ENCODE results near the gene AOX1.
"Not testable (repeated sequence)": the region's sequence is repeated elsewhere in the genome, so short reads cannot be mapped to it uniquely, and the experiment has no call there.

Gene AOX1

GRCh38 chr2:200585730-200586643 is at the start of gene AOX1:
Gene AOX1, plus strand, starts transcription at chr2:200586014. Its CDS starts 95 bp downstream, at chr2:200586109.
- peak; percentile 4 for DNase-seq (ENCODE audit: low read depth)

- no peak for DNase-seq (ENCODE audit: low read depth)
These were observed 47.7 kb upstream of the AOX1 start for GRCh38 chr2:200538139-200538538.

GRCh38 chr2:200540793-200541192 is 45.0 kb upstream of the AOX1 start:
- no peak for DNase-seq (ENCODE audit: low read depth)

- not testable (repeated sequence) for DNase-seq (ENCODE audit: low read depth)
These were observed 19.2 kb upstream of the AOX1 start for GRCh38 chr2:200566596-200566995.

DNA sequence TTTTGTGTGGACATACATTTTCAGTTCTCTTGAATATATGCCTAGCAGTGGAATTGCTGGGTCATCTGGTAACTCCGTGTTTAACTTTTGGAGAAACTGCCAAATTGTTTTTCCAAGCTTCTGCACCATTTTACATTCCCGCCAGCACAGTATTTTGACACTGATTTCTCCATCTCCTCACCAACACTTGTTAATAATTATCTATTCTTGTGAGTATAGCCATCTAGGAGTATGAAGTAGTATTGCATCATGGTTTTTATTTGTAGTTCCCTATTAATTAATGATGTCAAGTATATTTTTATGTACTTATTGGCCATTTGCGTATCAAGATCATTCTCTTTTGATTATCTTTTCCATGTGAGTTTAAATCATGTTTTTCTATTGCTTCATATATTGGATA is 17.9 kb upstream of the AOX1 start:
- no peak for DNase-seq (ENCODE audit: low read depth)

GRCh38 chr2:200575957-200576356 is 9.9 kb upstream of the AOX1 start:
- DNase-seq (ENCODE audit: low read depth): no peak

- no peak for DNase-seq (ENCODE audit: low read depth)
These were observed 8.8 kb upstream of the AOX1 start for GRCh38 chr2:200577027-200577426.

DNA sequence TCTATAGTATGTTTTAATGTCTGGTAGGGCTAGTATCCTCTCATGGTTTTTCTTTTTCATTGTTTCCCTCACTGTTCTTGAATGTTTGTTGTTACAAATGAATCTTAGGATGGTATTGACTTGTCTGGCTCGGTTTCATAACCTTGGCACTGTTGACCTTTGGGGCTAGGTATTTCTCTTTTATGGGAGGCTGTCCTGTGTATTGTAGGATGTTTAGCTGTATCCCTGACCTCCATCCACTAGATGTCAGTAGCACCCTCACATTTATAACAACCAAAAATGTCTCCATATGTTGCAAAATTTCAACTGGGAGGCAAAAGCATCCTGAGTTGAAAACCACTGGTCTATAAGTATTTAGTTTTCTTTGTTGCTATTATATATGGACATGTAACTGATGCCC is 7.0 kb upstream of the AOX1 start:
- DNase-seq (ENCODE audit: low read depth): no peak

GRCh38 chr2:200584639-200585038 is 1.2 kb upstream of the AOX1 start:
- no peak for DNase-seq (ENCODE audit: low read depth)

DNA sequence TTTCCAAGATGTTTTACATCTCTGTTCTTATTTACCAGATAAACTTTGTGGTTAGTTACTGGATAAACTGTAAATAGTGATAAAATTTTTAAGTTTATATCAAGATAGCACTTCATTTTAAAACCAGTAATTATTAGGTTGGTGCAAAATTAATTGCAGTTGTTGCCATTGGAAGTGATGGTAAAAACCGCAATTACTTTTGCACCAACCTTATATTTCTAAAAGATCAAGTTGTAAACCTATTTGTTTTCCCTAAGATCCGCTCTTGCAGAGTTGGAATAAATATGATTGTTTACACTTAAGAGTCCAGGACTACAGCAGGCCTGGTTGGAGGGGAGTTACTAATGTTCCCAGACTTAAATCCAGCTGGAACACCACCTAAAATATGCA is 479 bp upstream of the AOX1 start:
- DNase-seq (ENCODE audit: low read depth): no peak

DNA sequence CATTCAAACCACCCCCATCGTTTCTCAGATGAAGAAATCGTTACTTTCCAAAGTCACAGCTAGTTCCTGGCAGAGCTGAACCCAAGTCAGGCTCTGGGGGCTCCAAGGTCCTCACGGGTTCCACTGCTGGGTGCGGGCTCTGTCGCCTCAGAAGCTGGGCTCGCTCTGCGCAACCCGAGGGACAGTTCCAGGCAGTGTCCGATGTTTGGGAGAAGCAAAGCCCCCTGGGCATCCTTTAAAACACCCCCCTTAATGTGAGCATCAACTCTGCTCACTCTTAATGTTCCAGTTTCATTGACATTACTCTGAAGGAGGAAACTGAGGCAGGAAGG is 796 bp downstream of the AOX1 start:
- no peak for DNase-seq (ENCODE audit: low read depth)

DNA sequence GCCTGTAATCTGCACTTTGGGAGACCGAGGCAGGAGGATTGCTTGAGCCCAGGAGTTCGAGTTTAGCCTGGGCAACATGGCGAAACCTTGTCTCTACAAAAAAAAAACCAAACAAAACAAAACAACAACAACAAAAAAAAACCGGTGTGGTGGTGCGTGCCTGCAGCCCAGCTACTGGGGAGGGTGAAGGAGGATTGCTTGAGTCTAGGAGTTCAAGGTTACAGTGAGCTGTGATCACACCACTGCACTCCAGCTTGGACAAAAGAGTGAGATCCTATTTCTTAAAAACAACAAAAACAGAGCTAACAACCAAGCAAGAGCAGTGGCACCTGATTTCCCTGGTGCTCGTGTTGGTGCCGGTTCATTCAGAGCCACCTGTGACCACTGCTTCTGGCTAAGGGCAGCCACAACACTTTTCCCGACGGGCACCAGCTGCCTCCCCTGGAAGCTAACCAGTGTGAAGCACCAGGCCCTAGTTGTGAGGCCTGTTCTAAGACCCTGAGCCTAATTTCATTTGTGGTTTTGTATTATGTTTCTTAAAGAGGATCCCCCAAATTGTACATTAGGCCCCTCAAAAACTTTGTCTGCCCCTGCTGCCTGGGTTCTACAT is 1.3 kb downstream of the AOX1 start:
- no peak for DNase-seq (ENCODE audit: low read depth)

DNA sequence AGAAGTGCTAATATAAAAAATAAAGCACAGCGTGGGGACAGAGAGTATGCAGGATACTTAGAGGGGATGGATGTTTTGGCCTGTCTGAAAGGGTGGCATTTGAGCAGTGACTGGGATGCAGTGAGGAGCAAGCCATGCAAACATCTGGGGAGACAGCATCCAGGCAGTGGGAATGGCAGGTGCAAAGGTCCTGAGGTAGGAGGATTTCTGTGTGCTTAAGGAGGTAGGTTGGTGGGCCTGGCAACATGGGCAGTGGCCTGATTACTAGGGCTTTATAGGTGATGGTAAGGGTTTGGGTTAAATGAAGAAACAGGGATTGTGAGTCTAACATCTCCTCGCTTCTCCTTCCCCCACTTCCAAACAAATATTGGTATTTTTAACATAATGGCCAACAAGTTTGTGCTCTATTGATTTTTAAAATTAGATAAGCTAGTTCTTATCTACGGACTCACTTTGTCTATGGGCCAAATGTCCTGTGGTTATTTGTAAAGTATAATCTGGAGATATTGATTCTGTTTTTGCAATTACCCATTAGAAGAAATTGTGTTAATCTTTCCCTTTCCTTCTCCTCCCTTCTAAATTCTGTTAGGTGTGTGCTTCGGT is 2.4 kb downstream of the AOX1 start:
- DNase-seq (ENCODE audit: low read depth): no peak

DNA sequence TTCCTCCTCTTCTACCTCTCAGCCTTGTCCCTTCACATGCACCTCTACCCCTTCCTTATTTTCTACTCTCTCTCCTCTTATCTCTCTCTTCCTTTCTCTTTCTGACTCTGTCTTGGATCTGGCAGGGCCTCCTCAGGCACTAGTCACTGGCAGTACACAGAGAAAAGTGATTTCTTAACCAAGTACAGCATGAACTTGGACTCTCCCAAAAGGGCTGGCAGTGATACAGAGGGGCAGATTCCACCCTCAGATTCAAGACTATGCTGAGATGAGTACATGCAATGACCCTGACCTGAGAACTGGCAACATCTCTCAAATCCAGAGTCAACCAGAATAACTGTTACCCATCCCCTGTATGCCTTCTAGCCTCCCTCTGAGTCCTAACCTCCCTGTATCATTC is 4.3 kb downstream of the AOX1 start:
- no peak for DNase-seq (ENCODE audit: low read depth)

GRCh38 chr2:200591308-200591707 is 5.5 kb downstream of the AOX1 start:
- DNase-seq (ENCODE audit: low read depth): no peak

GRCh38 chr2:200592406-200593075 is 6.7 kb downstream of the AOX1 start:
- no peak for DNase-seq (ENCODE audit: low read depth)

DNA sequence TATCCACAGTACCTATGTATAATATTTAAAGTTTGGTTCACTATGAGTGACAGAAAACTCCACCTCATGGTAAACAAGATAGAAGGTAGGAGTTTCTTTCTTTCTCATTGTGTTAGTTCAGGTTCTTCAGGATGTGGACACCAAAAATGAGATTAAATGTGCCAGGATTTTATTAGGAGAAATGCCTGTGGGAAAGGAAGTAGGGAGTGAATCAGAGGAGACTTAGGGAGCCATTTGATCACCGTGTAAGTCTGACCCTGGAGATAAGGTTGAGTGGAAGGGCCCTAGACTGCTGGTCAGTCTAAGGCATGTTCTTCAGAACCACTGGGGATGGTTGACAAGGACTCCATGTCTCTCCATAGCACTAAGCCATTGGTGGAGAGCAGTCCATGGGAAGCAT is 8.1 kb downstream of the AOX1 start:
- DNase-seq (ENCODE audit: low read depth): no peak

DNA sequence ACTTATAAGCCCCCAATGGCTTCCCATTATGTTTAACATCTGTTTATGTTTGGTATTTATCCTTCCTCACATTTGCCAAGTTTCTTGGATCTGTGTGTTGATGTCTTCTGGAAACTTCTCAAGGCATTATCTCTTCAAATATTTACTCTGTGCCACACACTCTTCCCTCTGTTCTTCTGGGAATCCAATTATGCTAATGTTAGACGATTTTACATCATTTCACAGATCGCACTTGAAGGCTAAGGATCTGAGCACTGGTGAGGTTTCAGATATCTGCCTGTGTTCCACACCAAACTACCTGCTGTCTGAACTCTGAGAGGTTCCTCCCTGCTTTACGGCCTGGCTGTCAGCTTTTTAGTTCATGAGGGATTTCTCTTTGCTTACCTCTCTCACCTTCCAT is 10.1 kb downstream of the AOX1 start:
- no peak for DNase-seq (ENCODE audit: low read depth)

- DNase-seq (ENCODE audit: low read depth): no peak
These were observed 11.2 kb downstream of the AOX1 start for GRCh38 chr2:200596774-200597570.

GRCh38 chr2:200599206-200599605 is 13.4 kb downstream of the AOX1 start:
- no peak for DNase-seq (ENCODE audit: low read depth)

- no peak for DNase-seq (ENCODE audit: low read depth)
These were observed 14.9 kb downstream of the AOX1 start for GRCh38 chr2:200600549-200601225.
